Esophagus (tissue), 2 donors: ENCODE measurements around the gene C19orf12. TPM values are rescaled to one million over a fixed set of nuclear protein-coding genes. Genes with fewer than 3 reads are reported as not detected.
"Not testable (repeated sequence)": the region's sequence is repeated elsewhere in the genome, so short reads cannot be mapped to it uniquely, and the experiment has no call there.

Experiments
- H3K27ac ChIP-seq, 2 donors: one replicate each; pipeline ENCODE4 v1.5.1; 2013; ENCODE audit warnings: low read depth in 2 of 2, mild to moderate bottlenecking in 2 of 2, inconsistent platforms in 1 of 2, low read length in 1 of 2, moderate library complexity in 1 of 2
- H3K27me3 ChIP-seq, 2 donors: one replicate each; pipeline ENCODE4 v1.6.1; 2013; ENCODE audit warnings: low read length in 2 of 2, control low read depth in 1 of 2, mild to moderate bottlenecking in 1 of 2; ENCODE audit not compliant: insufficient read depth in 2 of 2, control insufficient read depth in 1 of 2
- H3K36me3 ChIP-seq, 2 donors: one replicate each; pipeline ENCODE4 v1.6.1; 2013; ENCODE audit warnings: low read length in 1 of 2; ENCODE audit not compliant: control insufficient read depth in 2 of 2, insufficient read depth in 2 of 2
- H3K4me1 ChIP-seq, 2 donors: one replicate each; pipeline ENCODE4 v1.6.1; 2013; ENCODE audit warnings: low read length in 1 of 2; ENCODE audit not compliant: control insufficient read depth in 2 of 2, insufficient read depth in 2 of 2
- H3K4me3 ChIP-seq, 2 donors: one replicate each; pipeline ENCODE4 v1.5.1; 2013; ENCODE audit warnings: low read length in 2 of 2, mild to moderate bottlenecking in 2 of 2, low read depth in 1 of 2, moderate library complexity in 1 of 2
- H3K9me3 ChIP-seq, 2 donors: one replicate each; pipeline ENCODE4 v1.6.1; 2013; ENCODE audit warnings: mild to moderate bottlenecking in 2 of 2, low read depth in 1 of 2, low read length in 1 of 2, moderate library complexity in 1 of 2; ENCODE audit not compliant: control insufficient read depth in 2 of 2, insufficient read depth in 1 of 2
- WGBS, 2 donors: extraction: QIAGEN DNeasy Blood & Tissue Kit; methylation state at CpG; one replicate each; pipeline ENCODE4 v1.1.7; 2013; 5-methylcytosine and 5-hydroxymethylcytosine counted together
- polyA plus RNA-seq, 2 donors: library from polyadenylated mRNA; stranded (reverse); fragments of 200-250 nt; gene quantifications; one replicate each; pipeline ENCODE4 v1.2.3, GENCODE V29; 2013
- donor health status: healthy with polysubstance abuse.
- donor health status: Bipolar disorder and iron deficiency.

C19orf12 gene
- polyA plus RNA-seq, 2 donors = 8.2 to 8.4 TPM

DNA sequence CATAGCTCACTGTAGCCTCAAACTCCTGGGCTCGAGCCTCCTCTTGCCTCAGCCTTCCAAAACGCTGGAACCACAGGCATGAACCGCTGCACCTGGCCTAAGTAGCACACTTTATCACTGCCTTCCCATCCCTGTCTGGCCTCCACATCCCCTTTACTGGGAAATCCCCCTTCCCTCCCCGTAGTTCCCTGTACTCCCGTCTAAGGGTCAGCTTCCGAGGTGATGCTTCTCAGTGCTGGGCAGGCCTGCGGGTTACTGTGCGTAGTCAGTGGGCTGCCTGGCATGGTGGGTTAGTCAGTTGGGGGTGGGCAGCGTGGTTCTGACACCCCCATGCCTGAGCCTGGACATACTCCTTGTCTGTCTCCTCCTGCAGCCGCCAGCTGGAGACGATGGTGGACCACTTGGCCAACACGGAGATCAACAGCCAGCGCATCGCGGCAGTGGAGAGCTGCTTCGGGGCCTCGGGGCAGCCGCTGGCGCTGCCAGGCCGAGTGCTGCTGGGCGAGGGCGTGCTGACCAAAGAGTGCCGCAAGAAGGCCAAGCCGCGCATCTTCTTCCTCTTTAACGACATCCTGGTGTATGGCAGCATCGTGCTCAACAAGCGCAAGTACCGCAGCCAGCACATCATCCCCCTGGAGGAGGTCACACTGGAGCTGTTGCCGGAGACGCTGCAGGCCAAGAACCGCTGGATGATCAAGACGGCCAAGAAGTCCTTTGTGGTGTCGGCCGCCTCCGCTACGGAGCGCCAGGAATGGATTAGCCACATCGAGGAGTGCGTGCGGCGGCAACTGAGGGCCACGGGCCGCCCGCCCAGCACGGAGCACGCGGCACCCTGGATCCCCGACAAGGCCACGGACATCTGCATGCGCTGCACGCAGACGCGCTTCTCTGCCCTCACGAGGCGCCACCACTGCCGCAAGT lies 41.4 kb downstream of the C19orf12 start:
- Histone ChIP-seq H3K4me1 (peaks cover 0 to 33% of the 10 kb centered on the region in 2 donors), H3K4me3 (no peak overlapping the region), H3K27ac (peak overlapping the region; percentile 2 to 35), H3K27me3 (no peaks in the 10 kb centered on the region), H3K36me3 (peaks cover 4 to 30% of the 10 kb centered on the region in 2 donors), H3K9me3 (no peaks in the 10 kb centered on the region)
- WGBS, 2 donors = 91 to 93% methylated on average over 57 of the region's 57 CpGs

DNA sequence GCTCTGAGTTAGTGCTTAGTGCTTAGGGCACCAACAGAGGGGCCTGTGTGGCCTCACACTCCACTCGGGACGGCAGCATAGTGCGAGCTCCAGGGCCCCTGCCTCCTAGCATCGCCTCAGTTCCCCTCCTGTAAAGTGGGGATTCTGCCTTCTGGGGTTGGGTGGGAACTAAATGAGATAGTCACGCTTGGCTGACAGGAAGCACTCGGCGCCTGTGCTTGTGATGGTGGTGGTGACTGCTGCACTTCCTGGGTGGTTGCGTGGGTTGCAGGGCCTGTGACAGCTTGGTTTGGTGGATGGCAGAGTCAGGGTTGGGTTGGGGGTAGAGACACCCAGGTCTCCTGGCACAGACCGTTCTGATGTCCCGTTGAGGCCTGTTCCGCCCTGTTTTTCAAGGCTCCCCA lies 42.1 kb downstream of the C19orf12 start:
- Histone ChIP-seq H3K27ac (peak overlapping the region; percentile 43 to 53), H3K9me3 (no peaks in the 10 kb centered on the region), H3K27me3 (no peaks in the 10 kb centered on the region), H3K4me1 (peaks cover 2 to 31% of the 10 kb centered on the region in 2 donors), H3K4me3 (no peak overlapping the region), H3K36me3 (peaks cover 4 to 30% of the 10 kb centered on the region in 2 donors)
- 73 to 82% methylated on average over 11 of the region's 11 CpGs for WGBS, 2 donors

DNA sequence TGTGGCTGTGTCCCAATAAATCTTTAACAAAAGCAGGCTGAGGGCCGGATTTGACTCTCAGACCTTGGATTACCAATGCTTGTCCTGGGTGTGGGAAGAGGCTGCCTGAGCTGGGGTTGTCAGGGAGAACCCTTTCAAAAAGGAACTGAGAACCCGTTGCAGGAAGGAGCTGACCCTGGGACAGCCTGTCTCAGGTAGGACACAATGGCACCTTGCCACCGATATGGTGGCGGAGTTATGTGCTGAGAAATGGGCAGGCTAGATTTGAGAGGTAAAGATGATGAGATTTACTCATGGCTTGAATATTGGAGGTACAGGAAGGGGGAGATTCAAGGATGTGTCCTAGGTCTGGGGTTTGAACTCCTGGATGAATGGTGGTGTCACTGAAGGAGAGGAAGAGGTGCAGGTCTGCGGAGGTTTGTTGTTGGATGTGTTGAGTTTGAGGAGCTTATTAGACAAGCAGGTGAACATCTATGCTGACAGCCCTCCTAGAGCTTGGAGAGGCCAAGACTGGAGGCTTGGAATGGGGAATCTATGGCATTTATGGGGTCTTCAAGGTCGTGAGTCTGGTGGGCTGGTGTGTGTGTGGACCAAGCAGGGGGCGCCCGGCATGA lies 42.6 kb downstream of the C19orf12 start:
- Histone ChIP-seq H3K9me3 (no peaks in the 10 kb centered on the region), H3K4me3 (no peak overlapping the region), H3K4me1 (peaks cover 6 to 32% of the 10 kb centered on the region in 2 donors)

DNA sequence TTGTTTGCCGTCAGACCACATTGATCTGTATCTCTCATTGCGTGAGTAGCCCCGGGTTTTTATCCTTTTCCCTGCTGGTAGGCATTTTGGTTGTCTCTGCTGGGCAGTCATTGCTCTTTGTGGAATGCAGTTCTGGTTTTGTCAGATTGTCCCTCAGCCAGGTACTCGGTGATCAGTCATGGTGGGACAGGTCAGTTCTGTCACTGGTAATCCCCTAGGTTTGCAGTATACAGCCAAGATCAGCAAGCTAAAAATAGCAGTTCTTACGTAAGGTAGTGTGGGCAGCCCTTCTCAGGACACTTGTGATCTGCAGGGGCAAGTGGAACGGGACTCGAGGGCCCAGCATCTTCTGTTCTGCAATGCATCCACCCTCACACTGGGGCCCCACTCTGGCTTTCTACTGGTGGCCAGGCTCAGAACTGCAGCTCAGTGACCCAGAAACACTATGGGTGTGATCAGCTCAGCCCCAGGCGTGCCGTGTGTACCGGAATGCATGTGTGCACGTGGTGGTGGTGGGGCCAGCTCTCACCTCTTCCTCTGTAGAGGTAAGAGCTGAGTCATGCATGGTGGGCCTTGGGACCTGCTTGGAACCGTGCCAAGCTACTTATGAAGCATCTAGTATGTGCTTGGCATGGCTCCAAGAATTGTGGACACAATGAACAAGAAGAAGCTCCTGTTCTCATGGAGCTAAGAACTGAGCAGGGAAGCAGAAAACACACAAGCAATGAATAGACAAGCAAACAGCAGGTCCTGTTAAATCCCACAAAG lies 43.5 kb downstream of the C19orf12 start:
- no peaks in the 10 kb centered on the region for H3K27me3 ChIP-seq
- WGBS, 2 donors = 47 to 57% methylated on average over 12 of the region's 12 CpGs
- H3K9me3 ChIP-seq = no peaks in the 10 kb centered on the region
- no peak overlapping the region for H3K4me3 ChIP-seq
- H3K27ac ChIP-seq = peak overlapping the region; percentile 29 to 50
- H3K36me3 ChIP-seq = peaks cover 4 to 22% of the 10 kb centered on the region in 2 donors
- H3K4me1 ChIP-seq = peaks cover 10 to 29% of the 10 kb centered on the region in 2 donors

More for the DNA sequence above, 42.6 kb downstream of the C19orf12 start:
- Histone ChIP-seq H3K27me3 (no peaks in the 10 kb centered on the region), H3K36me3 (peaks cover 4 to 30% of the 10 kb centered on the region in 2 donors), H3K27ac (peak overlapping the region; percentile 43 to 53)
- WGBS, 2 donors = 70 to 88% methylated on average over 8 of the region's 8 CpGs

DNA sequence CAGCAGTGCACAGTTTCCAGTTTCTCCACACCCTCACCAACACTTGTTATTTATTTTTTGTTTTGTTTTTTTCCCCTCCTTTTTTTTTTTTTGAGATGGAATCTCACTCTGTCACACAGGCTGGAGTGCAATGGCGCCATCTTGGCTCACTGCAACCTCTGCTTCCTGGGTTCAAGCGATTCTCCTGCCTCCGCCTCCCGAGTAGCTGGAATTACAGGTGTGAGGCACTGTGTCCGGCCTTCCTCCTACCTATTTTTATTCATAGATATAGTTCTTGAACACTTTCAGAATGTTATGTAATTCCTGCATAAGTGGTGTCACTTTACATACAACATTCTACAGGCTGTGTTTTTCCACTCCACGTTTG lies 44.1 kb downstream of the C19orf12 start:
- not testable (repeated sequence) for H3K27me3 ChIP-seq, H3K4me3 ChIP-seq, H3K9me3 ChIP-seq
- Histone ChIP-seq H3K36me3 (peaks cover 4 to 22% of the 10 kb centered on the region in 2 donors), H3K4me1 (peaks cover 10 to 33% of the 10 kb centered on the region in 2 donors), H3K27ac (peak overlapping the region in 1 of 2 donors; percentile 45)
- WGBS, 2 donors = 75 to 82% methylated on average over 6 of the region's 6 CpGs

DNA sequence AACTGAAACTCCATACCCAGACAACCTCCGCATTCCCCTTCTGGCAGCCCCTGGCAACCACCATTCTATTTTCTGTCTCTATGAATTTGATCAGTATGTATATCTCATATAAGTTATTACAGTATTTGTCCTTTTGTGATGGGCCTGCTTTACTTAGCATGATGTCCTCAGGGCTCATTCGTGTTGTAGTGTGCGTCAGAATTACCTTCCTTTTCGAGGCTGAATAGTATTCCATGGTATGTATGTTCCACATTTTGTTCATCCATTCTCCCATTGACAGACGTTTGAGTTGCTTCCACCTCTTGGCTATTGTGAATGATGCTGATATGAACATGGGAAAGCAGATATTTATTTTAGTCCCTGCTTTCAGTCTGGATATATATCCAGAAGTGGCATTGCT lies 44.8 kb downstream of the C19orf12 start:
- Histone ChIP-seq H3K36me3 (peaks cover 4 to 15% of the 10 kb centered on the region in 2 donors), H3K27ac (no peak overlapping the region), H3K4me3 (no peak overlapping the region), H3K4me1 (peaks cover 10 to 28% of the 10 kb centered on the region in 2 donors), H3K9me3 (no peaks in the 10 kb centered on the region), H3K27me3 (no peaks in the 10 kb centered on the region)
- 92 to 93% methylated on average over 5 of the region's 5 CpGs for WGBS, 2 donors

DNA sequence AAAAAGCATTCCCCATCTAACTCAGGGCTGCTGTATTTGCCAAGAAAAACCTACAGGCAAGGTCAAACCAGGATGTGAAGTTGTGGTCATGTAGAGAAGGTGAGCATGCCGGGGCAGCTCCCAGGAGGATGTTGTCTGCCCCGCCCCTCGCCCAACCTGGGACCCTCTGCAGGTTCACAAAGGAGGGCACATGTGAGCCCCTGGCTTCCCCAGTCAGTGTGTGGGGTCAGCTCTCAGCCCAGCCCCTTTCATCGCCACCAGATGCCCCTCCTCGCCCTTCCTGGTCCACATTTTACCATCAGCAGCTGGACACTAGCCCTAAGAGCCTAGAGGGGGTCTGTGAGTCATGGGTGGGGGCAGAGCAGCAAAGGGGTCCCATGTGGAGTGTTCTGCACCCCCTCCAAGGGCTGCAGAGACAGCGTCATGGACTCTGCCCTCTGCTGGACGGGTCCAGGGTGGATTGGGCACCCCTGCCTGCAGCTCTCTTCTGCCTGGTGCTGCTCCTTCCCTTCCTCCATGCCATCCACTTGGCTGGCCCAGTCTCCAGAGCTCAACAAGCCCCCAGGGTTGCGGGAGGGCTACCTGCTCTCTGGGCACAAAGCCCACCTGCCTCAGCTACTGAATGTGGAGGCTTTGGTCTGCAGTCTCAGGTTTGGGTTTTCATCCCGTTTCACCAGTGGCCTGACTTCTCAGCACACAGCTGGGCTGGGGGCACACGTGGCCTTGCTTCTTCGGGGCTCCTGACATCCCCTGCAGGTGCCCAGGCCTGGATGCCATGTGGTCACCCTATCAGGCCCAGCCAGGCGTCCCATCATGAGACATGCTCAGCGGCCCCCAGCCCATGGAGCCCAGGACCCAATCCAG lies 46.1 kb downstream of the C19orf12 start:
- H3K27me3 ChIP-seq = no peaks in the 10 kb centered on the region
- 79 to 80% methylated on average over 13 of the region's 13 CpGs for WGBS, 2 donors
- H3K4me1 ChIP-seq = peaks cover 14 to 24% of the 10 kb centered on the region in 2 donors
- no peak overlapping the region for H3K4me3 ChIP-seq
- H3K36me3 ChIP-seq = peaks cover 0 to 4% of the 10 kb centered on the region in 2 donors
- peak overlapping the region in 1 of 2 donors; percentile 9 for H3K27ac ChIP-seq
- no peaks in the 10 kb centered on the region for H3K9me3 ChIP-seq

DNA sequence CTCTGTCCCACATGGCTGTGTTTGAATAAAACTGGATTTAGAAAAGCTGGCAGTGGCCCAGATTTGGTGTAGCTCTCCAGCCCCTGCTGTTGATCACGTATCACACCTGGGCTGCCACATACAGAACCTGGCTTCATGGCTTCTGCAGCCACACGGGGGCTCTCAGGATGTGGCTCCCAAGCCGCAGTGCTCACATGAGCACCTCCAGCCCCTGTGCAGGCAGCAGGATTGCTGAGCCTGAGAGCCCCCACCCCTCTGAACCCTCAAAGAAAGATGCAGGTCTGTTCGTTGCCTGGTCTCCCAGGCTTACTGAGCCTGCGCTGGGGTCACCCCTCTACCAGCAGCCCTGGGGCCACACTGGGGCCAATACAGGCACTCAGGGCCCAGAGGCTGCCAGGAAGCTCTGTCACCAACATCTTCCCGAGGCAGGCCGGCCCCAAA lies 47.1 kb downstream of the C19orf12 start:
- Histone ChIP-seq H3K27me3 (no peaks in the 10 kb centered on the region), H3K9me3 (no peaks in the 10 kb centered on the region), H3K4me1 (peaks cover 14 to 29% of the 10 kb centered on the region in 2 donors), H3K36me3 (no peaks in the 10 kb centered on the region), H3K27ac (peak overlapping the region; percentile 15 to 89), H3K4me3 (peak overlapping the region in 1 of 2 donors; percentile 86)
- 61% methylated on average over 7 of the region's 7 CpGs for WGBS, 2 donors
